ENCODE data around the gene RAPGEF1. TPM values are rescaled to one million over a fixed set of nuclear protein-coding genes. Genes with fewer than 3 reads are reported as not detected.

Gene RAPGEF1
- total RNA-seq, 2 donors from 2014 or later, result 170 to 175 TPM

DNA sequence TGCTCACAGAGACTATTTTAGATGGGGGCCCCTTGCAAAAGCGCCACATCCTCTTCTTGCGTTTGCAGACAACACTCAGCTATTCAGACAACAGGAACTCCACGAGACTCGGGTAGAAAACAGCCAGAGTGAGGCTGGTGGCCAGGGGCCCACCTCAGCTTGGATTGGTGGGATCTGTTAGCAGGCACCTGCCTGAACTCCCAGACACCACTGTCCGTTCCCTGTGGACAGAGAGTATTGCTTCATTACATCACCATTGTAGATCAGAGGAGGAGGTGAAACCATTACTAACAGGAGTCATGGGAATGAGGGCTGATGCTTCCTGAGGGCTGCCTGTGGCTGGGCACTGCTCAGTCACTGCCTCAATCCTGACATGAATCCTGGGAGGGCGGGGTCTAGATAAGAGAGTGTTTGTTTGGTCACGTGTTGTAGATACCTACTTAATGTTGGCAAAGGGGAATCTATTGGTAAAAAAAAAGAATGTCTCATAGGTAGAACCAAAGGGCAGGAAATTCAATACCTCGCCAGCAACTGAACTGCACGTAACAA is 4.4 kb upstream of the RAPGEF1 start:
- Mint-ChIP-seq H3K27me3 (ENCODE audit: low read depth) (no peaks in the 10 kb centered on the region), H3K4me1 (ENCODE audit: low read depth) (peaks cover 30% of the 10 kb centered on the region), H3K27ac (peak overlapping the region; percentile 81), H3K36me3 (ENCODE audit: insufficient read depth in 2 of 2) (no peaks in the 10 kb centered on the region), H3K9me3 (no peaks in the 10 kb centered on the region), H3K4me3 (peak overlapping the region; percentile 51 to 60)
- DNase-seq (no peak), ATAC-seq (replicated peaks in 1 of 2) (no peak)

DNA sequence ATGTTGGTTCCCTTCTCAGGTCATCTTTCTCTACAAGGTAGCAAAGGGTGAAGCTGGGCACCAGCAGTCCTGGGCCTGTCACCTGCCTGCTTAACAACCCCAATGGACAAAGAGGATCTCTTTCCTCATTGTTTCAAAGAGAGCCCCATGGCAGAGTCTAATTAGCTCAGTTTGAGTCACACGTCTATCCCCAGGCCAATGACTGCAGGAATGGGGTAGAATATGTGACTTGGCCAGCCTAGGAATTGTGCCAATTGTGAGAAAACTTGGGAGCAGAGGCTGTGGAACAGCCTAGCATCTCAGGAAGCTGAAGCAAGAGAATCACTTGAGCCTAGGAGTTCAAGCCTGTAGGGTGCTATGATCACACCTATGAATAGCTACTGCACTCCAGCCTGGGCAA is 3.6 kb upstream of the RAPGEF1 start:
- Mint-ChIP-seq H3K4me1 (ENCODE audit: low read depth) (peaks cover 33% of the 10 kb centered on the region), H3K27me3 (ENCODE audit: low read depth) (no peaks in the 10 kb centered on the region), H3K9me3 (no peaks in the 10 kb centered on the region), H3K36me3 (ENCODE audit: insufficient read depth in 2 of 2) (no peaks in the 10 kb centered on the region), H3K27ac (peak overlapping the region; percentile 81), H3K4me3 (peak overlapping the region in 1 of 2 donors; percentile 32)
- DNase-seq (no peak), ATAC-seq (replicated peaks in 1 of 2) (no peak)

DNA sequence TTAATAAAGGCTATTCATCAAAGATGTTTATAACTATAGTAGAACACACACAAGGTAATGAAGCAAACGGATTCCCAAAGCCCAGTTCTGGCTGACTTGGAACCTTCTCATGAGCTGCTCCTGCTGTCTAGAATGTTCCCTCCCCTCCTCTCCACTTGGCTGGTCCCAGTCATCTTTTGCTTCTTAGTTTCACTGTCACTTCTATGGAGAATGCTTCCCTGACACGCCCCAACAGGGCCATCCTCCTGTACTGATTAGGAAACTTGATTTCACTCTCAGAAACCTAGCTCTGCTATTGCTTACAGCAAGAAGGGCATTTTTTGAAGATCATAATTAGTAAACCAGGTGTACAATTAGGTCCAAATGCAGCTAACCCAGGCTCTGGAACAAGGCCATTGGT is 3.2 kb upstream of the RAPGEF1 start:
- no peak for ATAC-seq (replicated peaks in 1 of 2)
- Mint-ChIP-seq H3K4me1 (ENCODE audit: low read depth) (peaks cover 37% of the 10 kb centered on the region), H3K27me3 (ENCODE audit: low read depth) (no peaks in the 10 kb centered on the region), H3K4me3 (no peak overlapping the region), H3K9me3 (no peaks in the 10 kb centered on the region), H3K27ac (peak overlapping the region; percentile 68), H3K36me3 (ENCODE audit: insufficient read depth in 2 of 2) (no peaks in the 10 kb centered on the region)
- no peak for DNase-seq

DNA sequence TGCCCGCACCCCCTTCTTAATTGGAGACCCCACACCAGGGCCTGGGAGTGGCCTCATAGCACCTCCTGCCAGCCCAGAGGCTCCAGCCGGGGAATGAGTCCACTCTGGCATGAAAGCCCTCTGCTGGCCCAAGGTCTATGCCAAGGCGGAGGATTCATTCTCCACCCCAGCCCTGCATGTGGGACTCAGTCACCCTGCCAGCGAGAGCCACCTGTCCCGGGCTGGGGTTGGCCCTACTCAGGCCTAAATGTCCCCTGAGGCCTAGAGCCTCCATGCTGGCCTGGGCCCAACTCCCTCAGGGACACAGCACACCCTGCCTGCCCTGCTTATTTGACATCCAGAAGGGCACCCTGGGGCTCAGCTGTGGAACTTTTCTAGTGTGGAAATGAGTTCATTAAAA is 1.0 kb upstream of the RAPGEF1 start:
- DNase-seq (no peak), ATAC-seq (replicated peaks in 1 of 2) (no peak)
- H3K27ac Mint-ChIP-seq, result peak overlapping the region; percentile 55
- H3K4me3 Mint-ChIP-seq, result peak overlapping the region; percentile 51 to 64
- H3K4me1 Mint-ChIP-seq (ENCODE audit: low read depth), result peaks cover 55% of the 10 kb centered on the region
- no peaks in the 10 kb centered on the region for H3K9me3 Mint-ChIP-seq
- no peaks in the 10 kb centered on the region for H3K27me3 Mint-ChIP-seq (ENCODE audit: low read depth)
- peaks cover 2 to 10% of the 10 kb centered on the region in 2 donors for H3K36me3 Mint-ChIP-seq (ENCODE audit: insufficient read depth in 2 of 2)

- Mint-ChIP-seq H3K36me3 (ENCODE audit: insufficient read depth in 2 of 2) (peaks cover 3 to 13% of the 10 kb centered on the region in 2 donors), H3K4me1 (ENCODE audit: low read depth) (peaks cover 66% of the 10 kb centered on the region), H3K27ac (peak overlapping the region; percentile 75), H3K9me3 (no peaks in the 10 kb centered on the region), H3K27me3 (ENCODE audit: low read depth) (no peaks in the 10 kb centered on the region), H3K4me3 (peak overlapping the region; percentile 94 to 96)
- peak; percentile 45 to 55 for ATAC-seq (replicated peaks in 1 of 2)
- DNase-seq, result peak; percentile 67 to 69
Measured at GRCh38 chr9:131739133-131739958, 530 bp downstream of the RAPGEF1 start.

GRCh38 chr9:131738293-131739132 is 1.4 kb downstream of the RAPGEF1 start:
- H3K27ac Mint-ChIP-seq, result peak overlapping the region; percentile 75
- no peak for ATAC-seq (replicated peaks in 1 of 2)
- H3K27me3 Mint-ChIP-seq (ENCODE audit: low read depth), result no peaks in the 10 kb centered on the region
- no peaks in the 10 kb centered on the region for H3K9me3 Mint-ChIP-seq
- DNase-seq, result no peak
- H3K4me1 Mint-ChIP-seq (ENCODE audit: low read depth), result peaks cover 66% of the 10 kb centered on the region
- peaks cover 7 to 15% of the 10 kb centered on the region in 2 donors for H3K36me3 Mint-ChIP-seq (ENCODE audit: insufficient read depth in 2 of 2)
- peak overlapping the region; percentile 94 to 96 for H3K4me3 Mint-ChIP-seq

DNA sequence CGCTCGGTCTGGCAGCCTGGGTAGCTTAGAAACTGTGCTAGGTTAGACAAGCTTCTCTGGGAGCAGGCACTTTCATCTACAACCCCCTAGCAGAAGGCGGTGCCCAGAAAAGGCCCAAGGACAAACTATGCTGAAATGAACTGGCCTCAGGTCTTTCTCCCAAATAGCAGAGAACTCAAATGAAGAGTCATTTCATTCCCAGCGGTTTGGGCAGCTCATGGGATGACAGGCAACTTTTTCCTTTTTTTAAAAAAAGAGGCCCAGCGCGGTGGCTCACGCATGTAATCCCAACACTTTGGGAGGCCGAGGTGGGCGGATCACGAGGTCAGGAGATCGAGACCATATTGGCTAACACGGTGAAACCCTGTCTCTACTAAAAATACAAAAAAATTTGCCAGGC is 2.5 kb downstream of the RAPGEF1 start:
- DNase-seq (no peak), ATAC-seq (replicated peaks in 1 of 2) (no peak)
- Mint-ChIP-seq H3K4me3 (peak overlapping the region; percentile 66 to 83), H3K27ac (peak overlapping the region; percentile 89), H3K9me3 (no peaks in the 10 kb centered on the region), H3K4me1 (ENCODE audit: low read depth) (peaks cover 67% of the 10 kb centered on the region), H3K36me3 (ENCODE audit: insufficient read depth in 2 of 2) (peaks cover 7 to 15% of the 10 kb centered on the region in 2 donors), H3K27me3 (ENCODE audit: low read depth) (no peaks in the 10 kb centered on the region)

- Mint-ChIP-seq H3K4me3 (peak overlapping the region; percentile 66 to 83), H3K27ac (peak overlapping the region; percentile 89), H3K4me1 (ENCODE audit: low read depth) (peaks cover 77% of the 10 kb centered on the region), H3K27me3 (ENCODE audit: low read depth) (no peaks in the 10 kb centered on the region), H3K36me3 (ENCODE audit: insufficient read depth in 2 of 2) (peaks cover 7 to 15% of the 10 kb centered on the region in 2 donors), H3K9me3 (no peaks in the 10 kb centered on the region)
- no peak for DNase-seq
- no peak for ATAC-seq (replicated peaks in 1 of 2)
Measured at GRCh38 chr9:131736431-131736830, 3.4 kb downstream of the RAPGEF1 start.

DNA sequence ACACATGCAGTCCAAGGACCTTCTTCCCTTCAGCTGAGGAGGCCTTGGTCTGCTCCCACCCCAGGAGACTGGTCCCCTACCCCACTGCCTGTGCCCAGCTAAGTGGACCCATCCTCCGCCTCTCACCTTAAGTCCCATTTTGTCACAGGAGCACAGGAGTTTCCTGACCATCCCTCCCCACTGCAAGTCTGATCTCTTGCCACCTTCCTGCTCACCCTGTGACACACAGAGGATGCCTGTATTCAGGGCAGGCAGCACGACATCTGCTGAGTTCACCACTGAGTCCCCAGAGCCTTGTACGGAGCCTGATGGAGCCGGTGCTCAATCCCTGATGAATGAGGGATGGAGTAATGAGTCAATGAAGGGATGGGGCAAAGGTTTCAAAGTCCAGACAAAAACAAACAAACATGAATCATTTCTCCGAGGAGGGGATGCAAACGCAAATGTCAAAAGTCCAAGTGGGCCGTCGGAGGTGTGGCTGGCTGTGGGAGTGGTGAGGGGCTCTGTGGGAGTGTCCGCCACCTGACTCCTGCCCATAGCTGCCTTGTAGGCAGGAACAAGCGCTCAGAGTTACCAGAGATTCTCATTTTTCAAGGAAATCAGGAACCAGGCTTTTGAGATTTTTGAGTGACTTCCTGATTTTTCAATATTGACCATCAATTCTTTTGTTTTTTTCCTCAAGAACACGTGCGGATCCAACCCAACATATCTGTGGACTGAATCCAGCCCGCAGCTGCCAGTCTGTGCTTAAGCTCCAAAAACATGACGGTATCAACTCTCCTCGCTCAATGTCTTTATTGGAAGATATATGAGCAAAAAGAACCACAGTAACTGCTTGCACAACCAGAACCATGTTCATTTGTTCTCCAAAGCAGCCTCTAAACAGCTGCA is 4.4 kb downstream of the RAPGEF1 start:
- Mint-ChIP-seq H3K9me3 (no peaks in the 10 kb centered on the region), H3K36me3 (ENCODE audit: insufficient read depth in 2 of 2) (peaks cover 7 to 15% of the 10 kb centered on the region in 2 donors), H3K4me3 (peak overlapping the region; percentile 79 to 83), H3K4me1 (ENCODE audit: low read depth) (peaks cover 84% of the 10 kb centered on the region), H3K27ac (peak overlapping the region; percentile 93), H3K27me3 (ENCODE audit: low read depth) (no peaks in the 10 kb centered on the region)
- ATAC-seq (replicated peaks in 1 of 2) (no peak), DNase-seq (no peak)

DNA sequence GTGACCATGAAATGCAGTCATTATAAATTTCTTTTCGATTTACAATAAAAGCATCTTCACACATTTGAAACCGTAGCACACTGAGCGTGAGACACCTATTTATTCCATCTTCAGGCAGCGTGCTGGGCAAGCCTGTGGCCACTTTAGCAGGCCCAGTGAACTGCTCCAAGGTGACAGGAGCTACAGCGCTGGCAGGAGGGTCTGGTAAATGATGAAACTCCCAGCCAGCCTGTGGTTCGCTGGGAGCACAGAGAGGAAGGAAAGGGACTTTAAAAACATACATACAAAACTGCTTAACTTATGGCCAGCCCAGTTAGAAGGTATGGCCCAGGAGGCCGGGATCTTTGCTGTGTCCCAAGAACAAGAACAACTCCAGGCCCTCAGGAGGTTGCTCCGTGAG is 5.1 kb downstream of the RAPGEF1 start:
- no peaks in the 10 kb centered on the region for H3K9me3 Mint-ChIP-seq
- ATAC-seq (replicated peaks in 1 of 2), result no peak
- H3K36me3 Mint-ChIP-seq (ENCODE audit: insufficient read depth in 2 of 2), result peaks cover 7 to 15% of the 10 kb centered on the region in 2 donors
- H3K27ac Mint-ChIP-seq, result peak overlapping the region; percentile 93
- H3K27me3 Mint-ChIP-seq (ENCODE audit: low read depth), result no peaks in the 10 kb centered on the region
- peaks cover 87% of the 10 kb centered on the region for H3K4me1 Mint-ChIP-seq (ENCODE audit: low read depth)
- H3K4me3 Mint-ChIP-seq, result peak overlapping the region; percentile 79 to 83
- DNase-seq, result no peak

GRCh38 chr9:131734165-131734610 is 5.7 kb downstream of the RAPGEF1 start:
- Mint-ChIP-seq H3K27me3 (ENCODE audit: low read depth) (no peaks in the 10 kb centered on the region), H3K9me3 (no peaks in the 10 kb centered on the region), H3K27ac (peak overlapping the region; percentile 93), H3K4me3 (peak overlapping the region; percentile 79 to 83), H3K36me3 (ENCODE audit: insufficient read depth in 2 of 2) (peaks cover 9 to 15% of the 10 kb centered on the region in 2 donors), H3K4me1 (ENCODE audit: low read depth) (peaks cover 91% of the 10 kb centered on the region)
- ATAC-seq (replicated peaks in 1 of 2), result peak; percentile 7 to 20
- DNase-seq, result peak; percentile 68

DNA sequence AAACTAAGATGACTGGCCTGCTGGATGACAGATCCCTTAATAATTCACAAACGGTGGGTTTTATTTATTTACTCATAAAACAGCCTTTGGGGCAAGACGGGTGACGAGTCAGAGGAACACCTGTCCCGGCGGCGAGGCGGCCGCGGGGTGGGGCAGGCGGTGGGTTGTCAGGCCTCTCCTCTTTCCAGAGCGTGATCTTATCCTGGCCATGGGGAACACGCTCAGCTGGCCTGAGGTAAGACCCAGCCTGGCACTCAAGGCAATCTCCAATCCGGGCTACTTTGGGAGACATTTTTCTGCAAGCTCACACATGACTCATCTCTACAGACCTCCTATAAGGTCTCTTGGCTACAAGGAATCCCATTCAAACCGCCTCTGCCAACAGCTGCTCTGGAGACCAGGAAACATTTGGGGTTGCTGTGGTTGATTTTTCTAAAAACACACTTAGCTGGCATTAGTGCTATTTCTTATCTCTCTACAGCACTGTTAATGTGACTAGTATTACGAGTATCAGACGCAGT is 6.3 kb downstream of the RAPGEF1 start:
- H3K9me3 Mint-ChIP-seq, result no peaks in the 10 kb centered on the region
- H3K36me3 Mint-ChIP-seq (ENCODE audit: insufficient read depth in 2 of 2), result peaks cover 9 to 15% of the 10 kb centered on the region in 2 donors
- ATAC-seq (replicated peaks in 1 of 2), result peak; percentile 3 to 14
- peaks cover 94% of the 10 kb centered on the region for H3K4me1 Mint-ChIP-seq (ENCODE audit: low read depth)
- peak overlapping the region; percentile 79 to 83 for H3K4me3 Mint-ChIP-seq
- no peaks in the 10 kb centered on the region for H3K27me3 Mint-ChIP-seq (ENCODE audit: low read depth)
- peak overlapping the region; percentile 93 for H3K27ac Mint-ChIP-seq
- peak; percentile 50 to 61 for DNase-seq
